Endothelial cell of umbilical vein (primary cell): Measurements from ENCODE around the gene DAPK3.

Experiments
- CTCF ChIP-seq, 2 donors: IDR thresholded peaks; 1 replicate in 1 of 2; 2 replicates in 1 of 2; pipeline ENCODE4 v1.5.1; 2011; ENCODE audit warnings: low read length in 2 of 2, mild to moderate bottlenecking in 2 of 2, moderate library complexity in 2 of 2, control low read depth in 1 of 2, inconsistent platforms in 1 of 2, low read depth in 1 of 2; ENCODE audit not compliant: insufficient read depth in 1 of 2; ENCODE audit errors: extremely low read depth in 1 of 2
- MYC ChIP-seq: IDR thresholded peaks from one replicate; pipeline ENCODE4 v1.6.1; 2011; ENCODE audit warnings: mild to moderate bottlenecking, low read depth, low read length

DNA sequence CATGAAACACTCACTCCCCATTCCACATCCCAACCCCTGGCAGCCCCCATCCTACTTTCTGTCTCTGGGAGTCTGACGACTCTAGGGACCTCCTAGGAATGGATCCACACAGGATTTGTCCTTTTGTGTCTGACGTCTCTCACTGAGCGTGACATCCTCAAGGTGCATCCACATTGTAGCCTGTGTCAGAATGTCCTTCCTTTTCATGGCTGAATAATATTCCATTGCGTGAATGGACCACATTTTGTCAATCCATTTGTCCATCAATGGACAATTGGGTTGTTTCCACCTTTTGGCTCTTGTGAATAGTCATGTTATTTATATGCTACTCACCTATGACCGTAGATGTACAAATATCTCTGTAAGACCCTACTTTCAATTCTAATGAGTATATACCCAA, 54.9 kb downstream of the DAPK3 start:
- TF ChIP-seq CTCF (IDR thresholded peaks at IDR 0.05; ENCODE audit: extremely low read depth in 1 of 2, insufficient read depth in 1 of 2, low read depth in 1 of 2, low read length in 2 of 2) (no peak), MYC (no peak)
